ENCODE results near the gene DUSP9.
"Not testable (repeated sequence)": the region's sequence is repeated elsewhere in the genome, so short reads cannot be mapped to it uniquely, and the experiment has no call there.

DUSP9 gene, protein sequence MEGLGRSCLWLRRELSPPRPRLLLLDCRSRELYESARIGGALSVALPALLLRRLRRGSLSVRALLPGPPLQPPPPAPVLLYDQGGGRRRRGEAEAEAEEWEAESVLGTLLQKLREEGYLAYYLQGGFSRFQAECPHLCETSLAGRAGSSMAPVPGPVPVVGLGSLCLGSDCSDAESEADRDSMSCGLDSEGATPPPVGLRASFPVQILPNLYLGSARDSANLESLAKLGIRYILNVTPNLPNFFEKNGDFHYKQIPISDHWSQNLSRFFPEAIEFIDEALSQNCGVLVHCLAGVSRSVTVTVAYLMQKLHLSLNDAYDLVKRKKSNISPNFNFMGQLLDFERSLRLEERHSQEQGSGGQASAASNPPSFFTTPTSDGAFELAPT

DNA sequence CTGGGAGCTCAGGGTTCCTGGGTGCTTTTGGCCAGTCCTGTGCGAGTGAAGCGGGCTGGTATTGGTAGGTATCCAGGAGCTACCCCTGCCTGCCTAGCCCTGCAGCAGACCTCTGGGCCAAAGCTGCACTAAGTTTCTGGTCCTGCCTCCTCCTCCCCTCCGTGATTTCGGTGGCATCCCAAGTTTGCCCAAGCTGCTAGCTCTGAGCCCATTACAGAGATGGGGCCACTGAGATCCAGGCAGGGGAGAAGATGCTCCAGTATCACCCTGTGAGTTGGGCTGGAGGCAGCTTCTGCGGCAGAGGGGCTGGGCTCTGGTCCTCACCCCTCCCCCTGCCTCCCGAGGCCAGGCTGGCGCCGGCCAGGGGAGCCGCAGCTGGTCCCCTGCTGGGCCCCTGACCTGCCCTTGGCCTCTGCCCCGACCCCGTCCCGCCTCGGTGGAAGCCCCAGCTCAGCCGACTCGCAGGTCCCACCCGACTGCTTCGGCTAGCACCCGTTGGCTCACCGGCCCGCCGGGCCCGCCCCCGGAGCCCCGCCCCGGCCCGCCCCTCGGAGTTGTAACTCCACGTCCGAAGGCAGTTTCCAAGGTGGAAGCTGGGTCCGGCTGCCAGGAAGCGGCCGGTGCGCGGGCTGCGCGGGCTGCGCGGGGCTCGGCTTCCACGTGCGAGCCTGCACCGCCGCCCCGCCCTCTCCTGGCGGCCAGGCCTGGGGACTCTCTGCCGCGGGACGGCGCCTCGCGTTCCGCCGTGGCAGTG, at the start of gene DUSP9:
TSS of gene DUSP9 (plus strand) at position 584 of the 754 bp plus-strand sequence. CDS start 751 bp downstream, outside the sequence.
- FAIRE-seq: no peak

DNA sequence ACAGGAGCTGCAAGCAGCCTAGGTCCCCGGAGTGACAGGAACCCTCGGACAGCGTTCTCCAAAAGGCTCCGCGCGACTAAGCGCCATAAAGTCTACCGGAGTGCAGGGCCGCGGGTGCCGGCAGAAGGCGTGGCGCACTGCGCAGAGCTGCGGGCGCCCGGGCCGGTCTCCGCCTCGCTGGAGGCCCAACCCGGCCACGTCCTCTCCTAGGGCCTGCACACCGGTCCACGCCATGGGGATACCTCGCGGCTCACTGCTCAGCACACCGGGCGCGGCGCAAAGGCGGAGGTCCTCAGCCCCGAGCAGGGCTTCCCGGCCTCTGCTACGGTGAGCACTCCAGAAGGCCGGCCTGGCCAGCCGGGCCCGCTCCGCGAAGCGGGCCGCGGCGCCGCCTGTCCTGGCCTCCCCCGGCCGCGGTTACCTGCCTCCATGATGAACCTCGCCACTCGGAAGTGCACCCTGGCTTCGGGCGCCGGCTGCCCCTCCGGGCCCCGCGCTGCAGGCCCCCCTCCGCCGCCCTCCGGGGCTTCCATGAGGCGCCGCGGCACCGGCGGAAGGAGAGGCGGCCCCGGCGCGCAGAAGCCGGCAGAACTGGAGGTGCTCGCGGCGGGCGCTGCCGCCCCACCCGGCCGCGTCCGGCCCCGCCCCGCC, 48.3 kb upstream of the DUSP9 start, which contains the start of gene CCNQ:
TSS of gene CCNQ (minus strand) at position 599 of the 651 bp plus-strand sequence. CDS start at position 533, 66 bp downstream.
- no peak for FAIRE-seq

DNA sequence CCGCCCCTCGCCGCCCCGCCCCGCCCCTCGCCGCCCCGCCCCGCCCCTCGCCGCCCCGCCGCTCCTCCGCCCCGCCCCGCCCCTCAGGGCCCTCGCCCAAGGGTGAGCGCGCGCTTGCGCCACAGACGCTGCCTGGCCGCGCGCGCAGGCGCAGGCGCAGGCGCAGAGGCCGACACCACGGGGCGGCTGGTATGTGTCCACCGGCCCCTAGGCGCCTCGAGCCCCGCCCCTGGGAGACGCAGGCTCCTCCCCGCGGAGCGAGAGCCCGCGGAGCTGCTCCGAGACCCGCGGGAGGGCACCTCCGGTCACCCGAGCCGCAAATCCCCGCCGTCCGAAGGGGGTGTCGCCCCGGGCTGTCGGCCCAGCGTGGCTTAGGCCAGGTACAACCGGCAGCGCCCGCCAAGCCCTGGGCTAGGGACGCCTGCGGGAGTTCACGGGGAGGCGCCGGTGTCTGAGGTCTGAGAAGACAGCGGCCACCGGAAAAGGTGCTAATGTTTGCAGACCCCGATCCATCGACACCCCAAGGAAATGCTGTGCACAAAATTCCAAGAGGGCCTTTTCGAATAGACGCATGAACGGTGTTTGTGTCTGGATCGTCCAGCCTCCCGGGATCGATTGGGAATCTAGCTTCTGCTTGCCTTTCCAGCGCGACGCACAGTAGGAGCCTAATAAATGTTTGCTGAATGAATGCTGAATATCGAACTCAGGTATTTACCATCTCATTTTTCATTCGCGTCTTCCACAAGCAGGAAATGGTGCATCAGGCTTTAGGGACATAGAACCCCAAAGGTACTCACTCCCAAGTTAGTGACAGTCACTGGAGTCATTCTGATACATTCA, 47.6 kb upstream of the DUSP9 start:
- no peak for FAIRE-seq

DNA sequence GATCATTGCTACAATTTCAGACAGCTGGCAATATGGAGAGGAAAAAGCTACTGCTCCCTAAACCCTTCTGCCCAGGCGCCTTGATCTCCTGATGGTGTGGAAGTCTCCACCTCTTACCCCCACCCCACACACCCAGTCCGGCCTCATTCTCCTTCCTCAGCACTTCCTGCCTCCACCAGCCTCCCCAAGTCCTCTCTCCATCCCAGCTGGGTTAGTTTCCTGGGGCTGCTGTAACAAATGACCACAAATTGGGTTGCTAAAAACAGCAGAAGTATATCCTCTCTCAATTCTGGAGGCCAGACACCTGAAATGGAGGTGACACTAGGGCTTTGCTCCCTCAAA, 47.0 kb upstream of the DUSP9 start:
- FAIRE-seq: no peak

DNA sequence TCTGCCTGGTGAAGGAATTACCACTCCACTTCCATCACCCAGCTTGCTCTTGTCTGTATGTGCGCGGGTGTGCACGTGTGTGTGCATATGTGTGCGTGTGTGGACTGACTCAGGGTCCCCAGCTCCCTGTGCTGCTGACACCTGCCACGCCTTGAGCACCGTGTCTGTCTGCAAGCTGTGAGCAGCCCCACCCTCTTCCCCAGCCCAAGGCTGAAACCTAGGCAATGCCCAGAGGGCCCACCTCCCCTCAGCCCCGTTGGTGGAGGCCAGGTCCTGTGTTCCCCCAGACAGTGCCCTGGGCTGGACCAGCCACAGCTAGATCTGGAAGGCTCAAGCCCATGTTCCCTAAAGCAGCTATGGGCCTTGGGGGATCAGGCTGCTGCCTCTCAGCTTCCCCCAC, 46.1 kb upstream of the DUSP9 start:
- FAIRE-seq: no peak

DNA sequence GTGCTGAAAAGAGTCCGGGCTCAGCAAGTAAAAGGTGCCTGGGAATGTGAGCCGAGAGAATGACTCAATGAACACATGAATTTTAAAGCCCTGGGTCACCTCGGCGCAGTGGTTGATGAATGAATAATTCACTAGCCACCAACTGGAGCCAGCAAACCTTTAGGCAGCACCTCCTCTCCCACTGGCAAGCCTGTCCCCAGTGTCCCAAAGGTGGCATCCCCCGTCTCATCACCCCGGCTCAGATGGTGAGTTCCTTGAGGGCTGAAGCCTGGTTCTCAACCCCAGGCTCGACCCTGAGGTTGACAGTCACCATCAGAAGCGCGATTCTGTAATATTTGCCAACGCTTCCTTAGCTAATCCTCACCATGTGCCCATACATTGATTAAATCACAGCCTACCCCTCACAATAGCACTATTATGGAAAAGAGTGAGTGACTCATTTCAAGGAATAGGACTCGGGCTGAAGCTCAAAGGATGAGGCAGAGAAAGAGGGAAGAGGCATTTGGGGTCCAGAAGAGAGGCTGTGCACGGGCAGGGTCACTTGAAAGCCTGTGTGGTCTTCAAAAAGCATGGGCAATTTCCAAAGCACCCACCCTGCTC, 45.4 kb upstream of the DUSP9 start:
- no peak for FAIRE-seq

DNA sequence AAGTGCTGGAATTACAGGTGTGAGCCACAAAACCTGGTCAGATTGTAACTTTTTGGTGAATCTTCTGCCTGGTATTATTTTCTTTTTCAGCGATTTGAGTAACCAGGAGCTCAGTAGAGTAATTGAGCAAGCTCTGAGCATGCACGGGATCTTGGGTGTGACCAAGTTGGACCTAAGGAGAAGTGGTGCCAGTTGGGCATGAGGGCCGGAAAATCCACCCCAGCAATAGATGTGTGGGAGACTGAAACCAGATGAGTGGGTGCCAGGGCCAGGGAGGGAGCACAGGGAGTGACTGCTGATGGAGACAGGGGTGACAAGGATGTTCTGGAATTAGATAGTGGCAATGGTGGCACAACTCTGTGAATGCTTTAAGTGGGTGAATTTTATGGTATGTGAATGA, 44.4 kb upstream of the DUSP9 start:
- no peak for FAIRE-seq

DNA sequence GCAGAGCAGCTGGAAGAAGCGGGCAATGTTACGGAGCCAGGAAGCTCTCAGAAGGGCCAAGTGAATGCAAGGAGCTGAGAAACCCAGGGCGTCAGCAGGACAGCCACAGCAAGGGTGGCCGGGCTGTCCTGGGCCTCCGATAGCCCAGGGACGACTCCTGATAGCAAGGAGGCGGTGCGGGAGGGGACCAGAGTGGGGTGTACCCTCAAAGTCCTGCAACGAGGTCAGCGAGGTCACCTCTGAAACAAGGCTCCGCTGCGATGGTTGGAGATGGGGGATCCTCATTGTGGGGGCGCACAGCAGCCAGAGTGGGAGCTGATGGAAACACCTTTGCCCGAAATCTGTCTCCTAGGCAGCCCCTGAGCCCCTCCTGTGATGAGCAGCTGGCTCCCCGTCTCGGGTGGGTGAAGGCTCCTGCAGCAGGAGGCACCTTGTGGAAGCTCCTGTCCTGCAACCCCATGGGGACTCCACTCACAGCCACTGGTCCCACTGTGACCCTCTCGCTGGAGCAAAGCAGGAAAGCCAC, 43.8 kb upstream of the DUSP9 start:
- no peak for FAIRE-seq

DNA sequence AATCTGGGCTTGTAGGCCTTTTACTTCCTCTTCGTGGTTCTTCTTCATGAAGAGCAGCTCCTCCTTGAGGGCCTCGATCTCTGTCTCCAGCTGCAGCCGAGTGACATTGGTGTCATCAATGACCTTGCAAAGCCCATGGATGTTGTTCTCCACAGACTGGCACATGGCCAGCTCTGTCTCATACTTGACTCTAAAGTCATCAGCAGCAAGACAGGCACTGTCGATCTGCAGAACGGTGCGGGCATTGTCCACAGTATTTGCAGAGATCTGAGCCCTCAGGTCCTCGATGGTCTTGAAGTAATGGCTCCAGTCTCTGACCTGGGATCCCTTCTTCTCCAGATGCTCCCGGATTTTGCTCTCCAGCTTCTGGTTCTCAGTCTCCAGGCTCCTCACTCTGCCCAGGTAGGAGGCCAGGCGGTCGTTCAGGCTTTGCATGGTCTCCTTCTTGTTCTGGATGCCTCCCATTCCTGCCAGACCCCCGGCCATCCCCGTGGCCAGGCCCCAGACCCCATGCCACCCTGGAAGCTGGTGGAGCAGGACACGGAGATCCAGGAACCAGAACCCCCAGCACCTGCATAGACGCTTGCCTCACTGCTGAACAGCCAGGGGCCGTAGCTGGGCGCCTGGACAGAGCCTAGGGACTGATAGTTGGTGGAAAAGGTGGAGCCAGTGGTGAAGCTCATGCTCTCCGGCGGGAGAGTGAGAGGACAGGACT, 42.2 kb upstream of the DUSP9 start:
- FAIRE-seq: not testable (repeated sequence)

DNA sequence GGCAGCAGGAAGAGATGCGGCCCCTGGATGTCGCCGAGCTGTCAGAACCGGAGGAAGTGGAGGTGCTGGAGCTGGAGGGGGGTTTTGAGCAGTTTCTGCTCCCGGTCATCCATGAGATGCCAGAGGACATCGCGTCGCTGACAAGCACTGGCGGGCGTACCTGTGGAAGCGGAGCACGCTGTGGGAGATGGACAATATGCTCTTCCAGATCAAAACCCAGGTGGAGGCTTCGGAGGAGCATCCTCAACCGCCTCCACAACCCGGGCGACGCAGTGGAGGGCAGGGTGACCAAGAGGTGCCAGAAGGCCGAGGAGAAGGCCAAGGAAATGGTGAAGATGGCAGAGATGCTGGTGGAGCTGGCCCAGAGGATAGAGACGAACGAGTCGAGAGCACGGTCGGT, 40.5 kb upstream of the DUSP9 start:
- no peak for FAIRE-seq

DNA sequence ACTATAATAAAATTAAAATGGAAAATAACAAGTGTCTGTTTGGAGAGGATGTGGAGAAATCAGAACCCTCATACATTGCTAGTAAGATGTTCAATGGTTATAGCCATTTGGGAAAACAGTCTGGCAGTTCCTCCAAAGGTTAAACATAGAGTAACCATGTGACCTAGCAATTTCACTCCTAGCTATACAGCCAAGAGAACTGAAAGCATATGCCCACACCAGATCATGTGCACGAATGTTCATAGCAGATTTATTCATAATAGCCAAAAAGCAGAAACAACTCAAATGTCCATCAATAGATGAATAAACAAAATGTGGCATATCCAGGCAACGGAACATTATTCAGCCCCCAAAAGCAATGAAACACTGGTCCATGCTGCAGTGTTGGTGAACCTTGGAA, 38.6 kb upstream of the DUSP9 start:
- FAIRE-seq: no peak

DNA sequence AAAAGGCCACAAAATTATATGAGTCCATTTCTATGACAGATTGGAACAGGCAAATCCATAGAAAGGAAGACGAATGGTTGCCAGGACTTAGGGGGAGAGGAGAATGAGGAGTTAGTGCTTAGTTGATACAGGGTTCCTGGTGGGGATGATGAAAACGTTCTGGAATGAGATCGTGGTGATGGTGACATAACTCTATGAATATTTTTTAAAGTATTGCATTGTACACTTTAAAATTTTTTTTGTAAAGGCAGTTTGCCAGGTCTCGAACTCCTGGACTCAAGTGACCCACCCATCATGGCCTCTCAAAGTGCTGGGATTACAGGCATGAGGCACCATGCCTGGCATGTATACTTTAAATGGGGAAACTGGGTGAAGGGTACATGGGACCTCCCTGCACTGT, 38.2 kb upstream of the DUSP9 start:
- FAIRE-seq: no peak

DNA sequence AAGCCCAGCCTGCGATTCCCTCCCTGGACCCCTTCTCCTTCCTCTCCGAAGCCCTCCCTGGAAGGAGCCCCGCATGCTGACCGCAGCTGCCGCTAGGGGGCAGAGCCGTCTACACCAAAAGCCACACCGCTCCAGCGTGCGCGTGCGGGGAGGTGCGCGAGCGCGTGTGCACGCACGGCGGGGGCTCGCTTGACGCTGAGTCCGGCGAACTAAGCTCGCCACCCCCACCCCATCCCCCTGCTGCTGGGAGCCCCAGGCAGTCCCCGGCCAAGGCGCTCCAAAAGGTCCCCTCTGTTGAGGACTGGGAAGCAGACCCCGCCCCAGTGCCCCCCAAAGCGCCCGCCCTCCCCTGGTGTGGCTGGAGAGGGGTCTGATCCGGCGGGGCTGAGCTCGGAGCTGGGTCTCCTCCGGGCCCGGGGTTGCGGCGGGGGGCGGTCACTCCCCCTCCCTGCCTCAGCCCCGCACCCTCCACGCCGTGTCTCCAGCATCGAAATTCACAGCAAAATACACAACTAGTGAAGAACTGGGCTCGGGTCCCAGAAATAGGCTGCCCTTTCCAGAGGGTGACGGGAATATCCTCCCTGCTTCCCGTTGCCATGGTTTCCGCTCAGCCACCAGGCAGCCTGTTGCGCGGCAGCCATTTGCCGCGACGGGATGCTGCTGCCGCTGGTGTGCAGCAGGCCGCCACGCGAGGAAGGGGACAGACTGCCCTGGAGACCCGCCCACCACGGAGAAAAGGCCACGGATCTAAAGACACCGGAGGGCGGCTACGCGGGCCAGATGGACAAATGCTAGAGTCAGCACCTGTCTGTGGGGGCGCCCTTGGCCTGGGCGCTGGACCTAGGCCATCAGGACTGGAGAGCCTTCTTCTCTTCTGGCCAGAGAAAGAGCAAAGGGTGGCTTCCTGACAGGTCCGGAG, 36.8 kb upstream of the DUSP9 start:
- no peak for FAIRE-seq

DNA sequence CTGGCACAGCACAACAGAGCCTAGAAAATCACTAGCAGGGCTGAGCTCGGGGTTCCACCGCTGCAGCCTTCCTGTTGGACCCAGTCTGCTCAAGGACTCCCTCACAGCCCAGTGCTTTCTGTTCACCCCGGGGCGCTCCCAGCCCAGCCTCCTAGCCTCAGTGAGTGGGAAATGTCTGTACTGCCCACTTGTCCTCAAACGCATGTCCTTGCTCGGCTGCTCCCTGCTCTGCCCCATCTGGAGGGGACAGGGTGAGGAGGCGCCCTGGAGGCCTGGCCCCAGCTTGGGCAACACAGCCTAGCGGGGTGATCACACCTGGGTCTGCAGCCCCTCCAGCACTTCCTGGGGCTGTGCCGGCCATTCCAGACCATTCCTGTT, 36.2 kb upstream of the DUSP9 start:
- FAIRE-seq: no peak

DNA sequence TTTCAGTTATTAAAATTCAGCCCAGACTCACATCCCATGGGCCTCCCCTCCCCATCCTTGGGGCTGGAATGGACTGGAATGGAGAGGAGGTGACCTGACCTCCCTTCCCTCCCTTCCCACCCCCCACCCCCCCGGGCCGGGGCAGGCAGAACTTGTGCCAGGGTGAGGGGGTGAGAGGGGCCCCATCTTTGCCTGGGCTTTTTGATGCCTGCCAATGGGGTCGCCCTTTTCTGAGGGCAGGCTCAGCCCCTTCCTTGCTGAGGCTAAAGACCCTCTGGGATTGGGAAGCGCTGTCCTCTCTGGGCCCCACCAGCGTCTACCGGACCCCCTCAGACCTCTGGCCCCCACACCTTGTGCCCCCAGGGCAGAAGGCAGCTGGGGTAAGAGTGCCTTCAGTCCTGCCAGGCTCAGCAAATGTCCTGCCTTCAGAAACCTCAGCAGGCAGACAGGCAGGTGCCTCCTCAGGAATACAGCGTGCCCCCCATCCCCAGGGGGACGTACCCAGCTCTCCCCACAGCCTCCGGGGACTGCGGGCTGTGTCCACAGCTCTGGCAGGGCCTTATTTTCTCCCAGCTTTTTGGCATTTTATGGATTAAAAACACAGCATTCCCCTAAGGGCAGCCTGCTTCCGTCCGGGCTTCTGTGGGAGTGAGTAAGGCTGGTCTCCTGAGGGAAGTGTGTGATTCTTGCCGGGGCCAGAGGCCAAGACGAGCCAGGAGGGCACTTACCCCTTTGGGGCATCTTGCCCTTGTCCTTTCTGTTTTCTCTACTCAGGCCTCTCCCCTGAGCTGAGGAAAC, 35.5 kb upstream of the DUSP9 start:
- FAIRE-seq: no peak

DNA sequence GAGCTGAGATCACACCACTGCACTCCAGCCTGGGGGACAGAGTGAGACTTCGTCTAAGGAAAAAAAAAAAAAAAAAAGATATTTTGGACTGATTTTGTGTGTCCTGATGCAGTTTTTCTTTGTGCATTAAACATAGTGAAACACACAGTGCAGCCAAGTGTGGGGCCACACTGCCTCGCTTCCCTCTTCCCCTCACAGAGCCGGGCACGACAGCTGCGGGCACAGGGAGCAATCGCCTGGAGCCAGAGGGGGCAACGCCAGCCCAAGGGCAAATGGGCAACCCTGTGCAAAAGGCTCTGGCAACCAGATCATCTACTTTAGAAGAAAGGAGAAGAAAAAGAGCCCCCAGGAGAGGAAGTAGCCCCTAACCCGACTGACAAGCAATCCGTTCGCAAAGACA, 34.6 kb upstream of the DUSP9 start:
- no peak for FAIRE-seq

DNA sequence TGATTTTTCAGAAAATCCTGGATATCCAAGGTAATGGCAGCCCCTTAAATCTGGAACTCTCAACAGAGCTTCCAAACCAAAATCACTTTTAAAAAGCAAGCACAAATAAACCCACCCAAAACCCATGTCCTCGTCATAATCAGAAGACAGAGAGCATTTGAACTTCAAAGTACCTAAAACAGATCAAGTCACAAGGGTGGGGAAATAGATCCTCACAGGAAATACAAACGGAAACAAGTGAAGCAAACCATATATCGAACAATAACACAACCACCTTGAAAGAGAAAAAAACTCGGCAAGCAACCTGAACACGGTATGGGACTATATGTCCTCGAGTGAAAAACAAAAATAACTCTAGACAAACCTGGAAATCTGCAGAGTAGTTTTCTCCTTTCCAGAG, 32.2 kb upstream of the DUSP9 start:
- FAIRE-seq: no peak

DNA sequence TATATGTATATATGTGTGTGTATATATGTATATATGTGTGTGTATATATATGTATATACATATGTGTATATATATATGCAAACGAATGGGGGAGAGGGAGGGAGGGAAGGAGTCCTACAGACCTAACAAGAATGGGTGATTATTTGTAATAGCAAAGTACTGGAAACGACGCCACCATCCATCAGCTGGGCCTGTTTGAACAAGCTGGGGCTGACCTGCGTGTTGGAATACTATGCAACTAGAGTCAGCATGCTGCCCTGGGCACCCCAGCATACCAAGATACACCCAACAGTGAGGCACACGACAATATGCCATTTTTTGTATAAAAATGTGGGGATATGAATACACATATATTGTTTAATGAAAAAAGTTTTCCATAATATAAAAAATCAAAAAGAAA, 26.4 kb upstream of the DUSP9 start:
- no peak for FAIRE-seq

DNA sequence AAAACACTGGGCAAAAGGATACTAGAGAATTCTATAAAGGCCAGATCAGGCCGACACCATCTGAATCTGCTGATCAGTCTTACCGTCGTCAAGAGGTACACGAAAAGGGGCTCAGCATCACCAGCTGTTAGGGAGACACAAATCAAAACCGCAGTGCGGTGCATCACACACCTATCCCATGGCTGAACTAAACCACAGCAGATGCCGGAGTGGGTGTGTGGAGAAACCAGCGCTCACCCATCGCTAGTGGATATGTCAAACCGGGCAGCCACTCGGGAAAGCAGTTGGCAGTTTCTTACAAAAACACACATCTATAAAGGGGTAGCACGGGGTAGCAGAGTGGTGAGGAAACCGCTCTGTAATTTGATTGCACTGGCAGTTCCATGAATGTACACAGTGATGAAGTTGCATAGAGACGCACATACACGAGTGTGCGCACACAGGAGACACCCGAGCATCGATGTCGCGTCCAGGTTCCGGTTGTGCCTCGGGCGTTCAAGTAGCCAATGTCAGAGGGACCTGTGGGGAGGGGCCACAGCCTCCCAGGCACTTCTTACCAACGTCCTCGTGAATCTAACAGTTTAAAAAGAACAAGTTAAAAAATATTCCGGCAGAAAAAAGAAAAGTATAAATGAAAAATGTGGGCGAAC, 24.9 kb upstream of the DUSP9 start:
- FAIRE-seq: no peak

Measured in endometrium (tissue), 2 donors.